Measurements from ENCODE around the gene FSTL4. TPM values are rescaled to one million over a fixed set of nuclear protein-coding genes. Genes with fewer than 3 reads are reported as not detected.

The FSTL4 gene
- total and polyA plus RNA-seq, 2 donors (not counting 1 experiment from before 2014, with no cell fraction given): 0.31 to 6.7 TPM

- Histone ChIP-seq H3K9me3 (ENCODE audit: control extremely low read depth in 1 of 3, control insufficient read depth in 2 of 3, insufficient read depth in 1 of 3, low read length in 2 of 3) (peaks cover 2 to 21% (median 14%) of the 10 kb centered on the region in 3 donors), H3K79me2 (ENCODE audit: control insufficient read depth, insufficient read depth, low read length) (no peaks in the 10 kb centered on the region), H3K4me3 (ENCODE audit: control extremely low read depth in 1 of 5, extremely low read depth in 1 of 5, insufficient read depth in 1 of 5, low read depth in 2 of 5, low read length in 4 of 5) (no peak overlapping the region), H3K4me1 (ENCODE audit: control insufficient read depth in 2 of 2, insufficient read depth in 2 of 2, low read length in 2 of 2) (no peaks in the 10 kb centered on the region), H3K27ac (ENCODE audit: low read length in 2 of 2) (no peak overlapping the region), H2AFZ (ENCODE audit: insufficient read depth, low read depth, low read length, poor library complexity, severe bottlenecking) (no peak overlapping the region), H4K20me1 (ENCODE audit: control insufficient read depth, insufficient read depth, low read length, poor library complexity, severe bottlenecking) (no peaks in the 10 kb centered on the region), H3K27me3 (replicated peaks in 1 of 4; ENCODE audit: control extremely low read depth in 1 of 4, control insufficient read depth in 3 of 4, insufficient read depth in 4 of 4, low read length in 3 of 4) (peaks cover 0 to 6% (median 0%) of the 10 kb centered on the region in 4 experiments), H3K9ac (ENCODE audit: low read length) (no peak overlapping the region), H3K36me3 (replicated peaks in 1 of 2; ENCODE audit: control extremely low read depth in 1 of 2, control insufficient read depth in 1 of 2, extremely low read depth in 1 of 2, insufficient read depth in 2 of 2, low read length in 1 of 2) (no peaks in the 10 kb centered on the region), H3K4me2 (replicated peaks; ENCODE audit: low read depth, low read length, poor library complexity, severe bottlenecking) (no peak overlapping the region)
- Mint-ChIP-seq H3K27ac (no peak overlapping the region), H3K4me3 (no peak overlapping the region), H3K4me1 (no peaks in the 10 kb centered on the region), H3K9me3 (ENCODE audit: insufficient read depth) (peaks cover 16% of the 10 kb centered on the region), H3K27me3 (peaks cover 32% of the 10 kb centered on the region)
- POLR2A ChIA-PET: no interaction called here
- no peak for TF ChIP-seq CTCF (IDR thresholded peaks at IDR 0.05)
- TF ChIP-seq EZH2 (IDR thresholded peaks at IDR 0.05; ENCODE audit: borderline replicate concordance, insufficient read depth, low read depth, low read length, poor library complexity, severe bottlenecking): no peak
- intact Hi-C loops (cut with micrococcal nuclease): no loop called here
- CTCF ChIA-PET: no interaction called here
- WGBS (ENCODE audit: insufficient coverage): 77% methylated on average over 3 of the region's 5 CpGs
- ATAC-seq (ENCODE audit: low read depth) (no peak), DNase-seq (no peak)
Measured at GRCh38 chr5:133373121-133373870, 239.0 kb downstream of the FSTL4 start.

GRCh38 chr5:133372293-133372937 lies 239.9 kb downstream of the FSTL4 start:
- Histone ChIP-seq H3K4me2 (replicated peaks; ENCODE audit: low read depth, low read length, poor library complexity, severe bottlenecking) (no peak overlapping the region), H3K4me1 (ENCODE audit: control insufficient read depth in 2 of 2, insufficient read depth in 2 of 2, low read length in 2 of 2) (no peaks in the 10 kb centered on the region), H3K27ac (ENCODE audit: low read length in 2 of 2) (no peak overlapping the region), H3K9ac (ENCODE audit: low read length) (no peak overlapping the region), H3K79me2 (ENCODE audit: control insufficient read depth, insufficient read depth, low read length) (no peaks in the 10 kb centered on the region), H3K9me3 (ENCODE audit: control extremely low read depth in 1 of 3, control insufficient read depth in 2 of 3, insufficient read depth in 1 of 3, low read length in 2 of 3) (peaks cover 1 to 14% (median 13%) of the 10 kb centered on the region in 3 donors), H2AFZ (ENCODE audit: insufficient read depth, low read depth, low read length, poor library complexity, severe bottlenecking) (no peak overlapping the region), H3K36me3 (replicated peaks in 1 of 2; ENCODE audit: control extremely low read depth in 1 of 2, control insufficient read depth in 1 of 2, extremely low read depth in 1 of 2, insufficient read depth in 2 of 2, low read length in 1 of 2) (no peaks in the 10 kb centered on the region), H3K27me3 (replicated peaks in 1 of 4; ENCODE audit: control extremely low read depth in 1 of 4, control insufficient read depth in 3 of 4, insufficient read depth in 4 of 4, low read length in 3 of 4) (peaks cover 0 to 6% (median 0%) of the 10 kb centered on the region in 4 experiments), H3K4me3 (ENCODE audit: control extremely low read depth in 1 of 5, extremely low read depth in 1 of 5, insufficient read depth in 1 of 5, low read depth in 2 of 5, low read length in 4 of 5) (no peak overlapping the region), H4K20me1 (ENCODE audit: control insufficient read depth, insufficient read depth, low read length, poor library complexity, severe bottlenecking) (no peaks in the 10 kb centered on the region)
- Mint-ChIP-seq H3K9me3 (ENCODE audit: insufficient read depth) (peaks cover 15% of the 10 kb centered on the region), H3K4me1 (no peaks in the 10 kb centered on the region), H3K27ac (no peak overlapping the region), H3K27me3 (peaks cover 32% of the 10 kb centered on the region), H3K4me3 (no peak overlapping the region)
- DNase-seq (no peak), ATAC-seq (ENCODE audit: low read depth) (no peak)
- intact Hi-C loops (cut with micrococcal nuclease): no loop called here
- CTCF ChIA-PET: no interaction called here
- WGBS (ENCODE audit: insufficient coverage): 78% methylated on average over 6 of the region's 7 CpGs
- POLR2A ChIA-PET: no interaction called here
- TF ChIP-seq EZH2 (IDR thresholded peaks at IDR 0.05; ENCODE audit: borderline replicate concordance, insufficient read depth, low read depth, low read length, poor library complexity, severe bottlenecking) (no peak), CTCF (IDR thresholded peaks at IDR 0.05) (no peak)

Data from B cell (primary cell).